ENCODE data around the gene MIPEP.

Gene MIPEP

GRCh38 chr13:23905766-23906165 lies 16.6 kb upstream of the MIPEP start:
- Histone ChIP-seq H3K36me3 (ENCODE audit: control insufficient read depth in 2 of 2, insufficient read depth in 1 of 2, low read length in 2 of 2) (no peaks in the 10 kb centered on the region), H3K27ac (ENCODE audit: extremely low read depth, low read depth, low read length) (no peak overlapping the region), H3K4me3 (ENCODE audit: low read depth, low read length) (no peak overlapping the region), H3K9me3 (ENCODE audit: control insufficient read depth, insufficient read depth, low read depth, low read length) (no peaks in the 10 kb centered on the region), H3K4me1 (ENCODE audit: control insufficient read depth, insufficient read depth, low read length) (no peaks in the 10 kb centered on the region)
- CTCF ChIA-PET = no interaction called here
- POLR2A ChIA-PET = no interaction called here
- TF ChIP-seq ZBTB26 (tag by site-specific recombination; optimal IDR thresholded peaks at IDR 0.05) = no peak
- TF ChIP-seq ZNF155 (tag by site-specific recombination; IDR thresholded peaks at IDR 0.05) = no peak
- no peak for TF ChIP-seq PRDM1 (tag by site-specific recombination; IDR thresholded peaks at IDR 0.05)
- no peak for TF ChIP-seq ZBTB21 (tag by site-specific recombination; IDR thresholded peaks at IDR 0.05)
- TF ChIP-seq ZNF23 (tag by site-specific recombination; IDR thresholded peaks at IDR 0.05; ENCODE audit: borderline replicate concordance) = no peak
- no peak for TF ChIP-seq ZNF473 (tag by site-specific recombination; IDR thresholded peaks at IDR 0.05)
- TF ChIP-seq YY1 (tag by site-specific recombination; IDR thresholded peaks at IDR 0.05) = no peak
- TF ChIP-seq ZNF140 (tag by site-specific recombination; IDR thresholded peaks at IDR 0.05) = no peak
- TF ChIP-seq, protein P1, sequence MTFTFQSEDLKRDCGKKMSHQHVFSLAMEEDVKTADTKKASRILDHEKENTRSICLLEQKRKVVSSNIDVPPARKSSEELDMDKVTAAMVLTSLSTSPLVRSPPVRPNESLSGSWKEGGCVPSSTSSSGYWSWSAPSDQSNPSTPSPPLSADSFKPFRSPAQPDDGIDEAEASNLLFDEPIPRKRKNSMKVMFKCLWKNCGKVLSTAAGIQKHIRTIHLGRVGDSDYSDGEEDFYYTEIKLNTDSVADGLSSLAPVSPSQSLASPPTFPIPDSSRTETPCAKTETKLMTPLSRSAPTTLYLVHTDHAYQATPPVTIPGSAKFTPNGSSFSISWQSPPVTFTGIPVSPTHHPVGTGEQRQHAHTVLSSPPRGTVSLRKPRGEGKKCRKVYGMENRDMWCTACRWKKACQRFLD (tag by site-specific recombination; IDR thresholded peaks at IDR 0.05) = no peak
- TF ChIP-seq ZBTB1 (tag by site-specific recombination; IDR thresholded peaks at IDR 0.05) = no peak
- TF ChIP-seq PATZ1 (tag by site-specific recombination; IDR thresholded peaks at IDR 0.05) = no peak
- TF ChIP-seq ZNF157 (tag by site-specific recombination; IDR thresholded peaks at IDR 0.05) = no peak
- no peak for TF ChIP-seq ZNF660 (tag by site-specific recombination; IDR thresholded peaks at IDR 0.05)
- TF ChIP-seq KLF10 (tag by site-specific recombination; IDR thresholded peaks at IDR 0.05) = no peak
- TF ChIP-seq ZNF843 (tag by site-specific recombination; IDR thresholded peaks at IDR 0.05) = no peak
- no peak for TF ChIP-seq HOXC10 (CRISPR knock-in tag; IDR thresholded peaks at IDR 0.05)

GRCh38 chr13:23903906-23904280 lies 14.7 kb upstream of the MIPEP start:
- no peaks in the 10 kb centered on the region for H3K9me3 ChIP-seq (ENCODE audit: control insufficient read depth, insufficient read depth, low read depth, low read length)
- no peak overlapping the region for H3K4me3 ChIP-seq (ENCODE audit: low read depth, low read length)
- no peak overlapping the region for H3K27ac ChIP-seq (ENCODE audit: extremely low read depth, low read depth, low read length)
- ChIA-PET POLR2A (no interaction called here), CTCF (interaction anchor here (0.5 kb wide), 1 partner anchor 30 kb away, joined by 3 read pairs; no protein-coding TSS in a partner anchor)
- no peaks in the 10 kb centered on the region for H3K36me3 ChIP-seq (ENCODE audit: control insufficient read depth in 2 of 2, insufficient read depth in 1 of 2, low read length in 2 of 2)
- no peaks in the 10 kb centered on the region for H3K4me1 ChIP-seq (ENCODE audit: control insufficient read depth, insufficient read depth, low read length)
- TF ChIP-seq ZFP37 (tag by site-specific recombination; IDR thresholded peaks at IDR 0.05) (no peak), ZNF521 (tag by site-specific recombination; IDR thresholded peaks at IDR 0.05) (no peak)

DNA sequence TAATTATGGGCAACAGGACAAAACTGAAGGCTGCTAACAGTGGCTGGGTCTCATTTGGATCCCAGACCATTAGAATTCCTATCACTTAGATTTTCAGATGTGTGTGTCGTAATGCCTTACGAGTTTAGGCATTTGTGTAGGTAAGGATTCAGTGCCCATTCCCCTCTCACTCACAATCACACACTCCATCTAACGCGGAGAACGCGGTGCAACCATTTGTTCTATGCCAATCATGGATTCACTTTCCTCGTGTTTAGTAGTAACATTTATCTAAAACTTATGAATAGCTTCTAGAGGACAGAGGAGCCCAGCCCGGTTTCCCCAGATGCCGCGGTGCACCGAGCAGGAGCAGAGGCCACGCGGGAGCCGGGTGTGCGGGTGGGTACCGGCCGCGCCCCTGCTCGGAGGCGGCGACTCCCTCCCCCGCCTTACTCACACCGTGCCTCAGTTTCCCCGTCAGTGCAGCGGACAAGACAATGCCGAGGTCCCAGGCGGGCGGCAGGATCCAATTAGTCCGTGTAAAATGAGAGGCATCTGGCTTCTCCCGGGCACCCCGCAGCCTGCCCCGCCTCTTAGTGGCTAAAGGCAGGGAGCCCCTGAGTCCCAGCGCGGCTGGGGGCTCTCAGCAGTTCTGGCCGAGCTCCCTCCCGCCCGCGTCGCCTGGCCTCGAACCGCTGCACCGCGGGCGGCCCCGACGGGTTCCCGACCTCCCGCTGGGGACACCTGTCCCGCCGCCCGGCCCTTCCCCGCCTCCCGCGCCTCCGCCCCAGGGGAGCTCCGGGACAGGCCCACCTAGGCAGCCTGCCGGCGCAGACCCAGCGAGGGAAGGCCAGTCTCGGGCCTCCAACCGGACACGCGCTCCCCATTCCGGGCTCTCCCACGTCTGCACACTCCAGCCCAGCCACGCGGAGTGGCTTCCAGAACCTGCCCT lies 14.0 kb upstream of the MIPEP start:
- Histone ChIP-seq H3K27ac (ENCODE audit: extremely low read depth, low read depth, low read length) (no peak overlapping the region), H3K36me3 (ENCODE audit: control insufficient read depth in 2 of 2, insufficient read depth in 1 of 2, low read length in 2 of 2) (no peaks in the 10 kb centered on the region), H3K9me3 (ENCODE audit: control insufficient read depth, insufficient read depth, low read depth, low read length) (no peaks in the 10 kb centered on the region), H3K4me3 (ENCODE audit: low read depth, low read length) (no peak overlapping the region), H3K4me1 (ENCODE audit: control insufficient read depth, insufficient read depth, low read length) (no peaks in the 10 kb centered on the region)
- CTCF ChIA-PET = interaction anchor here (0.5 to 0.8 kb wide), 2 partner anchors 9 to 29 kb away, joined by 3 read pairs; no protein-coding TSS in a partner anchor
- POLR2A ChIA-PET = no interaction called here
- no peak for TF ChIP-seq FEZF1 (tag by site-specific recombination; IDR thresholded peaks at IDR 0.05)
- no peak for TF ChIP-seq ZNF311 (tag by site-specific recombination; IDR thresholded peaks at IDR 0.05; ENCODE audit: borderline replicate concordance)
- TF ChIP-seq ZNF792 (tag by site-specific recombination; IDR thresholded peaks at IDR 0.05) = no peak
- TF ChIP-seq SP3 (tag by site-specific recombination; IDR thresholded peaks at IDR 0.05) = no peak
- no peak for TF ChIP-seq ZNF121 (tag by site-specific recombination; IDR thresholded peaks at IDR 0.05)
- TF ChIP-seq GFI1B (tag by site-specific recombination; IDR thresholded peaks at IDR 0.05) = no peak
- TF ChIP-seq, protein P2, sequence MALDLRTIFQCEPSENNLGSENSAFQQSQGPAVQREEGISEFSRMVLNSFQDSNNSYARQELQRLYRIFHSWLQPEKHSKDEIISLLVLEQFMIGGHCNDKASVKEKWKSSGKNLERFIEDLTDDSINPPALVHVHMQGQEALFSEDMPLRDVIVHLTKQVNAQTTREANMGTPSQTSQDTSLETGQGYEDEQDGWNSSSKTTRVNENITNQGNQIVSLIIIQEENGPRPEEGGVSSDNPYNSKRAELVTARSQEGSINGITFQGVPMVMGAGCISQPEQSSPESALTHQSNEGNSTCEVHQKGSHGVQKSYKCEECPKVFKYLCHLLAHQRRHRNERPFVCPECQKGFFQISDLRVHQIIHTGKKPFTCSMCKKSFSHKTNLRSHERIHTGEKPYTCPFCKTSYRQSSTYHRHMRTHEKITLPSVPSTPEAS (tag by site-specific recombination; IDR thresholded peaks at IDR 0.05) = no peak
- TF ChIP-seq MEIS1 (CRISPR knock-in tag; IDR thresholded peaks at IDR 0.05; ENCODE audit: borderline replicate concordance) = no peak
- TF ChIP-seq EGR2 (tag by site-specific recombination; IDR thresholded peaks at IDR 0.05; ENCODE audit: low read depth) = no peak
- no peak for TF ChIP-seq ZNF707 (tag by site-specific recombination; IDR thresholded peaks at IDR 0.05)

Data from HEK293 (cell line).